Measurements from ENCODE around the gene IFITM10. TPM values are rescaled to one million over a fixed set of nuclear protein-coding genes. Genes with fewer than 3 reads are reported as not detected.

IFITM10 gene
- total RNA-seq, 4 donors from 2014 or later, result 0.13 to 0.85 (median 0.31) TPM; not detected in 1

DNA sequence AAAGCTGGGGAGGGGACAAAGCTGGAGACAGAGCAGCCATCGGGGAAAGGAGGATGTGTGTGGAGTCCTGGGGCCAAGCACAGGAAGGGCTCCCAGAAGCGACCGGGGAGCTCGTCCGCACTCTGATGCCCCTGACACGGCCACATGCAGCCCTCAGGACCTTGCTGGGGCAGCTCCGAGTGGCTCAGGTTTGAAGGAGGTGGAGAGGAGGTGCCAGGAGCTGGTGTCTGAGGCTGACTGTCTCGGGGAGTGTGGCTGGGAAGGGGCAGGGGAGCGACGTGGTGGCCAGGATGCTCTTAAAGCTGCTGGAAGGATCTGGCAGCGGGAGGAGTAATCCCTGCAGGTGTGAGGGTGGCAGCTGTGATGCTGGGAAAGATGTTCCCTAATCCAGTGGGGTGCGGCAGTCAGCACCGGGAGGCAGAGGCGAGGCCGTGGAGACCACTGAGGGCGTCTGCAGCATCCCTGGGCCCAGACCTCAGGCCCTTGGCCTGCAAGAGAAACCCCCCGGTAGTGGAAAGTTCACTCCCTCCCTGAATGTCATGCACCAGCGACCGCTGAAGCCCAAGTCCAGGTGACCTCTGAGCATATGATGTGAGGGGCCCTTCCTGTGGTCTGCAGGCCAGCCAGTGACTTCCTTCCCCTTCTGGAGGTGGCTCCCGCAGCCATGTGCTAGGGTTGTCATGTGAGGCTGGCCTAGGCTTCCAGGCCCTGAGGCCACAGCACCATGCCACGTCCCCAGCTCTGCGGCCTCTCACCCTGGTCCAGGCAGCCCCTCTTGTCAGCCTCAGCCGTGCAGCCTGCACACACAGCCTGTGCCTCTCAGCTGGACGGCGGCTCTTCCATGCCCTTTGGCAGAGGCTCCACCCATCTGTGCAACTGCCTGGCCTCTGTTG is 30.6 kb upstream of the IFITM10 start:
- Histone ChIP-seq H3K27me3 (peaks cover 35% of the 10 kb centered on the region), H3K9me3 (peaks cover 0 to 6% (median 0%) of the 10 kb centered on the region in 3 donors), H3K4me3 (no peak overlapping the region), H3K36me3 (no peaks in the 10 kb centered on the region), H3K4me1 (no peaks in the 10 kb centered on the region), H3K27ac (no peak overlapping the region)
- WGBS, 2 donors (ENCODE audit: low coverage in 1 of 2), result 59 to 60% methylated on average over 1 to 8 of the region's 25 CpGs
- TF ChIP-seq POLR2A (IDR thresholded peaks at IDR 0.05) (no peak), POLR2AphosphoS5 (IDR thresholded peaks at IDR 0.05) (no peak), EP300 (IDR thresholded peaks at IDR 0.05) (no peak)
- TF ChIP-seq, protein P1, sequence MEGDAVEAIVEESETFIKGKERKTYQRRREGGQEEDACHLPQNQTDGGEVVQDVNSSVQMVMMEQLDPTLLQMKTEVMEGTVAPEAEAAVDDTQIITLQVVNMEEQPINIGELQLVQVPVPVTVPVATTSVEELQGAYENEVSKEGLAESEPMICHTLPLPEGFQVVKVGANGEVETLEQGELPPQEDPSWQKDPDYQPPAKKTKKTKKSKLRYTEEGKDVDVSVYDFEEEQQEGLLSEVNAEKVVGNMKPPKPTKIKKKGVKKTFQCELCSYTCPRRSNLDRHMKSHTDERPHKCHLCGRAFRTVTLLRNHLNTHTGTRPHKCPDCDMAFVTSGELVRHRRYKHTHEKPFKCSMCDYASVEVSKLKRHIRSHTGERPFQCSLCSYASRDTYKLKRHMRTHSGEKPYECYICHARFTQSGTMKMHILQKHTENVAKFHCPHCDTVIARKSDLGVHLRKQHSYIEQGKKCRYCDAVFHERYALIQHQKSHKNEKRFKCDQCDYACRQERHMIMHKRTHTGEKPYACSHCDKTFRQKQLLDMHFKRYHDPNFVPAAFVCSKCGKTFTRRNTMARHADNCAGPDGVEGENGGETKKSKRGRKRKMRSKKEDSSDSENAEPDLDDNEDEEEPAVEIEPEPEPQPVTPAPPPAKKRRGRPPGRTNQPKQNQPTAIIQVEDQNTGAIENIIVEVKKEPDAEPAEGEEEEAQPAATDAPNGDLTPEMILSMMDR (IDR thresholded peaks at IDR 0.05), result no peak
- ATAC-seq, result no peak

DNA sequence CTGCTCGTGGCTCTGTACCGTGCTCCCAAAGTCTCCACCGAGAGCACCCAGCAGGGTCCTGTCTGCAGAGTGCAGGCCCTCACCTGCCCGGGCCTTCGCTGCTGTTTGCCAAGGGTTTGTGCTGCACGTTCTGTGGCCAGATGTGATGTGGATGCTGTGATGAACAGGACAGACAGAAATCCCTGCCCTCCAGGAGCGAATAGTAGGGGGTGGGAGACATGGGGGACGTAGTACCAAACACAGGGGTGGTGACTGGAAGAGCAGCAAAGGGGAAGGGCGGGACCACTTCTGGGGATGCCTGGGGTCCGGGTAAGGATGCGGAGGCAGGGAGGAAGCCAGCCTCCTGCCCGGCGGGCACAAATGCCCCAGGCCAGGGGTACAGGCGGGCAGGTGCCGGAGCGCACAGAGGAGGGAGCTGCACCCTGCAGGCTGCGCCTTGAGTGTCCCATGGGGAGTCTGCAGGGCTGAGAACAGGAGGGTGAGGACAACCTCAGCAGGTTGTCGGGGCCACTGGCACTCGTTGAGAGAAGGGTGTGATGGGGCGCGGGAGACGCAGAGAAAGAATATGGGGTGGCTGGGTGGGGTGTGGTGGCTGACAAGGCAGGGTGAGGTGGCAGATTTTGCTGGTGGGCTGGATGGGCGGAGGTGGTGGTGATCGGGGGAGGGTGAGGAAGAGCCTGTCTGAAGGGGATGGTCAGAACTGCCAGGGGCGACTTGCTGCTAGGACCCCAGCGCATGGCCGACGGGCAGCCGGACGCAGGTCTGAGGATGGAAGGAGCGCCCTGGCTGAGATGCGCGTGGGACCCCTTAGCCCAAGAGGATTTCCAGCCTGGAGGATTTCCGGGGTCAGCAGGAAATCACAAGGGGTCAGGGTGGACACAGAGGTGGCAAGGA is 29.7 kb upstream of the IFITM10 start:
- ATAC-seq, result no peak
- no peak overlapping the region for H3K27ac ChIP-seq

DNA sequence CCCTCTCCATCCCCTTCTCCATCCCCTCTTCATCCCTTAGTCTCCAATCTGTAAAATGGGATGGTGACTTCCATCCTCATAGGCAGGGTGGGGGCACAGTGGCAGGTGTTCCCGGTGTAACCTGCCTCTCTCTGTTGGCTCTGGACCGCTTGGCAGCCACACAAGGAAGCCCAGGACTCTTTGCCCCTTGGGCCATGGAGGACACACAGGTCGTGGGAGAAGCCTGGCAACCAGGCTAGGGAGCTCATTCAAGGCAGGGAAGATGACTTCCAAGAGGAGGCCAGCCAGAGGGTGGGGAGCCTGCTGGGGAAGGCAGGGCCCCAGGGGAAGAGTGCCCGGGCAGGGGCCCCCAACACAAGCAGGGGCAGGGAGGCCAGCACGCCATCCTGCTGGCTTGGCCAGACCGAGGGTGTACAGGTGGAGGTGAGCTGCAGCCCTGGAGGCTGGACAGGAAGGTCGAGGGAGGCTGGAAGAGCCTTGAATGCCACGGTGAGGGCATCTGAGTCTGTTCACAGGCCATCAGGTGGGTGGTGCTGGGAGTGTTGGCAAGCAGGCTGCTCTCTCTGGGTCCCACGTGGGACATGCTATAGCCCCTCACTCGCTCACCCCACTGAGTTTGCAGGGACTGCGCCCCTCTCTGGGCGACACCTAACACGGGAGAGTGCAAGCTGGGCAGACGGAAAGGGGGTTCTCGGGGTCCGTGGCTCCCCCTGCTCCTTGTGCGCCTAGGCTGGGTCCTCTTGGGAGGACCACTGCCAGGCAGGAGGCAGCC is 28.8 kb upstream of the IFITM10 start:
- H3K9me3 ChIP-seq, result peaks cover 0 to 6% (median 0%) of the 10 kb centered on the region in 3 donors
- no peaks in the 10 kb centered on the region for H3K4me1 ChIP-seq
- TF ChIP-seq EP300 (IDR thresholded peaks at IDR 0.05), result no peak
- TF ChIP-seq, protein P1 (IDR thresholded peaks at IDR 0.05), result no peak
- no peak for TF ChIP-seq POLR2AphosphoS5 (IDR thresholded peaks at IDR 0.05)
- no peak for TF ChIP-seq POLR2A (IDR thresholded peaks at IDR 0.05)
- no peak for ATAC-seq
- H3K27ac ChIP-seq, result no peak overlapping the region
- H3K4me3 ChIP-seq, result no peak overlapping the region
- 60% methylated on average over 1 of the region's 17 CpGs; no CpG with 5 or more reads in 1 of the 2 donors for WGBS, 2 donors (ENCODE audit: low coverage in 1 of 2)
- no peaks in the 10 kb centered on the region for H3K36me3 ChIP-seq
- peaks cover 31% of the 10 kb centered on the region for H3K27me3 ChIP-seq

More for the DNA sequence above, 29.7 kb upstream of the IFITM10 start:
- H3K4me3 ChIP-seq, result no peak overlapping the region
- WGBS, 2 donors (ENCODE audit: low coverage in 1 of 2), result 77 to 87% methylated on average over 12 to 21 of the region's 34 CpGs
- H3K4me1 ChIP-seq, result no peaks in the 10 kb centered on the region
- TF ChIP-seq POLR2AphosphoS5 (IDR thresholded peaks at IDR 0.05), result no peak
- peaks cover 31% of the 10 kb centered on the region for H3K27me3 ChIP-seq
- H3K9me3 ChIP-seq, result peaks cover 0 to 6% (median 0%) of the 10 kb centered on the region in 3 donors
- no peaks in the 10 kb centered on the region for H3K36me3 ChIP-seq

DNA sequence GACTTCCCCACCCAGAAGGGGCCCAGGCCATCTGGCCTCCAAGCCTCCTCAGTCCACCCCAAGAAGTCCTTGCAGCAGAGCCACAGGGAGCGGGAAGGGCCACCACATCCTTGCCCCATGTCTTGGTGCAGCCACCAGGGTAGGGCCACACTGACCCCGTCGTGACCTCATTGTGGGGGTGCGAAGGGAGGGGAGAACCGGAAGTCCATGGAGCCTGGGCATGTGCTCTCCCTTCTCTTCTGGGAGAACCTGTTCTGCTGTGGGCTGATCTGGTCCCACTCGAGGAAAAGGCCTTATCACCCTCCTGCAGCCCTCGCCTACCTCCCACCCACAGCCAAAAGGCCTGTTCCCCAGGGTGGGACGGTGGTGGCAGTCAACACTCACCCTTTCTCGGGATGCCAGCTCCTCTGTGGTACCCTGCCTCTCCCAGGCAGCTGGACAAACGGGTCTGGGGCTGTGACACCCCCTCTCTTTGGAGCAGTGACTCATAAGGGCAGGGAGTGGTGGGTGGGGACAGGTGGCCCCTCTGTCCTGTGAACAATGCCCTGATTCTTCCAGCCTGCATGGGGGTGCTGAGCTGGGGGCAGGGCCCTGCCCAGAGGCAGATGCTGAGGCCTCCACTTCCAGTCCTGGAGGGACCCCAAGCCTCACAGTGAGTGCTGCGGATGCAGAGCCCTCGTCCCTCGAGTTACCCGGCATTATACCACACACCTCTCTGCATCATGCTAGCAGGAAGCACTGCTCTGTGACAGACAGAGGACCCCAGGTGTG is 27.9 kb upstream of the IFITM10 start:
- TF ChIP-seq POLR2A (IDR thresholded peaks at IDR 0.05), result no peak
- TF ChIP-seq EP300 (IDR thresholded peaks at IDR 0.05), result no peak
- TF ChIP-seq POLR2AphosphoS5 (IDR thresholded peaks at IDR 0.05), result no peak
- TF ChIP-seq, protein P1 (IDR thresholded peaks at IDR 0.05), result no peak
- Histone ChIP-seq H3K9me3 (peaks cover 0 to 6% (median 0%) of the 10 kb centered on the region in 3 donors), H3K36me3 (no peaks in the 10 kb centered on the region), H3K4me1 (peaks cover 0 to under 1% (median 0%) of the 10 kb centered on the region in 3 donors), H3K27ac (no peak overlapping the region), H3K4me3 (no peak overlapping the region), H3K27me3 (peaks cover 31% of the 10 kb centered on the region)
- no peak for ATAC-seq
- WGBS, 2 donors (ENCODE audit: low coverage in 1 of 2), result 100% methylated on average over 1 to 2 of the region's 14 CpGs
